HepG2 (cell line): Measurements from ENCODE around the gene USP10. TPM values are rescaled to one million over a fixed set of nuclear protein-coding genes. Genes with fewer than 3 reads are reported as not detected.

Source experiments
- ATAC-seq: fragments of 200-7000 bp; cut with Tn5 transposase; 3 replicates; pipeline ENCODE4 v1.9.1; 2020; ENCODE audit warnings: mild to moderate bottlenecking, moderate library complexity
- BruUV-seq: library from RNA; stranded (reverse); fragments of 400-500 nt; replicated peaks from 2 replicates; lab custom pipeline; 2021; lab: Mats Ljungman, UMichigan
- CTCF ChIA-PET: fragments of 300-600 bp; formaldehyde crosslinking; extraction: SDS; loops from one replicate; lab custom pipeline; 2021; ENCODE audit warnings: low total read pairs, inconsistent platforms, low intra/inter-chr PET ratio; lab: Yijun Ruan, JAX
- POLR2A ChIA-PET: fragments of 350-600 bp; sonication (Branson Sonifier 250); formaldehyde crosslinking; loops from one replicate; lab custom pipeline; 2020; ENCODE audit warnings: antibody characterized with exemption, inconsistent platforms; lab: Yijun Ruan, JAX
- DNase-seq: peaks from one replicate; pipeline ENCODE4 v3.0.0-alpha.2; 2015; ENCODE audit warnings: low spot score
- FAIRE-seq: peaks from 3 replicates; lab custom pipeline; 2011; peaks lifted over from hg19 to GRCh38; lab: Jason Lieb, UNC
- H2AFZ ChIP-seq: one replicate; pipeline ENCODE4 v1.6.1; 2011; ENCODE audit warnings: low read length, inconsistent platforms
- H3K27ac ChIP-seq: fragments of 300-600 bp; 3 replicates; pipeline ENCODE4 v1.8.0; 2011; ENCODE audit warnings: mixed run types, mild to moderate bottlenecking, mixed read lengths, low read length, inconsistent platforms; ENCODE audit not compliant: insufficient read depth; ENCODE audit errors: extremely low read length
- H3K27me3 ChIP-seq, 2 experiments: fragments of 200-600 bp in 1 of 2; 2 replicates in 1 of 2; 3 replicates in 1 of 2; pipeline versions ENCODE4 v1.6.0 to v1.8.0; 2011; ENCODE audit warnings: low read length in 2 of 2, mild to moderate bottlenecking in 2 of 2, moderate library complexity in 2 of 2, inconsistent platforms in 1 of 2; ENCODE audit not compliant: insufficient read depth in 2 of 2, control insufficient read depth in 1 of 2
- H3K36me3 ChIP-seq, 2 experiments: fragments of 200-600 bp in 1 of 2; replicated peaks in 1 of 2; 2 replicates in 1 of 2; 3 replicates in 1 of 2; pipeline versions ENCODE4 v1.5.1 to v1.8.0; 2011; ENCODE audit warnings: low read length in 2 of 2, inconsistent platforms in 1 of 2; ENCODE audit not compliant: insufficient read depth in 2 of 2, control insufficient read depth in 1 of 2
- H3K4me1 ChIP-seq: 2 replicates; pipeline ENCODE4 v1.5.1; 2012; ENCODE audit warnings: low read length, inconsistent platforms; ENCODE audit not compliant: insufficient read depth
- H3K4me2 ChIP-seq: 2 replicates; pipeline ENCODE4 v1.6.0; 2011; ENCODE audit warnings: low read depth, low read length, inconsistent platforms
- H3K4me3 ChIP-seq, 3 experiments: fragments of 200-600 bp in 1 of 3; sonication (generic), shearing (Covaris generic) in 1 of 3; replicated peaks in 1 of 3; 2 replicates each; pipeline ENCODE4 v1.5.1; 2011 to 2016; ENCODE audit warnings: low read length in 3 of 3, inconsistent platforms in 2 of 3, low read depth in 2 of 3, mild to moderate bottlenecking in 2 of 3, control low read depth in 1 of 3, mixed read lengths in 1 of 3; ENCODE audit not compliant: insufficient read depth in 1 of 3
- H3K79me2 ChIP-seq: one replicate; pipeline ENCODE4 v1.6.1; 2011; ENCODE audit warnings: low read length, inconsistent platforms; ENCODE audit not compliant: insufficient read depth
- H3K9ac ChIP-seq: 2 replicates; pipeline ENCODE4 v1.6.0; 2011; ENCODE audit warnings: mild to moderate bottlenecking, low read depth, low read length, inconsistent platforms; ENCODE audit not compliant: insufficient read depth
- H3K9me3 ChIP-seq: 2 replicates; pipeline ENCODE4 v1.5.1; 2012; ENCODE audit warnings: mild to moderate bottlenecking, low read length
- H4K20me1 ChIP-seq: 2 replicates; pipeline ENCODE4 v1.6.0; 2011; ENCODE audit warnings: inconsistent platforms, mild to moderate bottlenecking, low read length, moderate library complexity; ENCODE audit not compliant: insufficient read depth
- ELF4 ChIP-seq: sonication (generic); formaldehyde crosslinking; IDR thresholded peaks from 2 replicates; pipeline ENCODE4 v1.5.0; 2020; ENCODE audit warnings: missing genetic modification reagents, mild to moderate bottlenecking, moderate library complexity, borderline replicate concordance
- HNRNPL ChIP-seq: fragments of 200-400 bp; formaldehyde crosslinking; IDR thresholded peaks from 2 replicates; pipeline ENCODE4 v1.6.1; 2017; ENCODE audit warnings: mild to moderate bottlenecking, low read depth, low read length
- RXRA ChIP-seq: sonication (generic); formaldehyde crosslinking; IDR thresholded peaks from 2 replicates; pipeline ENCODE4 v1.5.1; 2020; ENCODE audit warnings: missing genetic modification reagents
- SNAPC4 ChIP-seq: sonication (generic); formaldehyde crosslinking; IDR thresholded peaks from 2 replicates; pipeline ENCODE4 v1.4.0; 2020; ENCODE audit warnings: mild to moderate bottlenecking, missing genetic modification reagents
- TRIM22 ChIP-seq: fragments of 450-650 bp; IDR thresholded peaks from 2 replicates; pipeline ENCODE4 v1.6.1; 2017
- ZNF280B ChIP-seq: sonication (generic); formaldehyde crosslinking; IDR thresholded peaks from 2 replicates; pipeline ENCODE4 v1.5.0; 2020; ENCODE audit warnings: missing genetic modification reagents, mild to moderate bottlenecking, borderline replicate concordance
- WGBS: methylation state at CpG from one replicate; pipeline ENCODE4 v1.1.6; 2017; ENCODE audit warnings: low lambda C conversion rate; 5-methylcytosine and 5-hydroxymethylcytosine counted together
- in situ Hi-C: cut with HindIII; loops from 2 replicates; pipeline ENCODE4 v1.10.0; 2017; ENCODE audit warnings: low pct_unique_long_range_greater_than_20kb; ENCODE audit not compliant: extremely low pct_ligation_motif_present
- intact Hi-C: fragments of 100-400 bp; cut with micrococcal nuclease; formaldehyde crosslinking; loops from one replicate; pipeline ENCODE4 v1.10.0; 2022; ENCODE audit not compliant: unreplicated experiment
- polyA plus RNA-seq, 8 experiments: library from polyadenylated mRNA; depleted of rRNA in 3 of 8; stranded (reverse) in 7 of 8; unstranded in 1 of 8; fragments of >200 nt; fragmentation: Illumina TruSeq in 4 of 8; extraction: Trizol in 4 of 8; gene quantifications; 2 replicates each; pipeline versions ENCODE4 v1.2.1 to v1.2.3, GENCODE V29; 2011 to 2016; ENCODE audit warnings: low read depth in 4 of 8, missing spikeins in 1 of 8, mixed read lengths in 1 of 8; ENCODE audit not compliant: insufficient read depth in 1 of 8
- total RNA-seq, 5 experiments: library from RNA; depleted of rRNA; stranded (reverse); fragments of >200 nt; fragmentation: Illumina TruSeq; extraction: Trizol; gene quantifications; 2 replicates each; pipeline ENCODE4 v1.2.3, GENCODE V29; 2016; ENCODE audit warnings: low read depth in 1 of 5

Gene USP10
- total and polyA plus RNA-seq, 2 of the 13 experiments (the other 11 are each of a cell fraction or from before 2014, with no cell fraction given): 79.1 to 122 TPM

GRCh38 chr16:84820771-84821170 is 121.0 kb downstream of the USP10 start:
- CTCF ChIA-PET: no interaction called here
- Histone ChIP-seq H2AFZ (no peak overlapping the region), H3K79me2 (no peaks in the 10 kb centered on the region)
- intact Hi-C loops: no loop called here
- TF ChIP-seq SNAPC4 (no peak), ZNF280B (CRISPR knock-in tag) (no peak), HNRNPL (no peak), ELF4 (no peak), RXRA (CRISPR knock-in tag) (no peak), TRIM22 (no peak)
- TF ChIP-seq, all 625 proteins: peak for 0
- Histone ChIP-seq H3K4me3 (no peak overlapping the region), H3K4me2 (no peak overlapping the region), H3K27ac (no peak overlapping the region), H4K20me1 (0 out of 2 replicates have a peak, but pooled peaks cover 9% of the 10 kb centered on the region), H3K27me3 (peaks cover 12 to 63% of the 10 kb centered on the region in 2 experiments), H3K36me3 (no peaks in the 10 kb centered on the region), H3K9ac (no peak overlapping the region), H3K4me1 (peaks cover 22% of the 10 kb centered on the region), H3K9me3 (no peaks in the 10 kb centered on the region)
- in situ Hi-C loops: no loop called here
- 61% methylated on average over 5 of the region's 12 CpGs for WGBS
- ATAC-seq (no peak), FAIRE-seq (no peak), DNase-seq (no peak)
- POLR2A ChIA-PET: no interaction called here
- no TSS peak for BruUV-seq
